Cardiac fibroblast (primary cell): ENCODE data around the gene CBL.

Experiments used
- DNase-seq, 2 donors: peaks; one replicate each; pipeline versions ENCODE4 v3.0.0 to v3.0.0-alpha.2; 2010; ENCODE audit warnings: low read depth in 2 of 2
- H3K4me3 ChIP-seq, 2 donors: replicated peaks in 1 of 2; 1 replicate in 1 of 2; 2 replicates in 1 of 2; pipeline ENCODE4 v1.5.1; 2011; ENCODE audit warnings: low read depth in 2 of 2, low read length in 2 of 2, mild to moderate bottlenecking in 2 of 2, moderate library complexity in 1 of 2
- TF ChIP-seq, protein P1 (sequence below): IDR thresholded peaks from one replicate; pipeline ENCODE4 v1.5.1; 2011; ENCODE audit warnings: low read depth, mild to moderate bottlenecking, low read length, inconsistent platforms

The CBL gene

GRCh38 chr11:119298726-119299125 is 92.6 kb downstream of the CBL start:
- no peak for DNase-seq
- no peak overlapping the region for H3K4me3 ChIP-seq
- TF ChIP-seq, protein P1, sequence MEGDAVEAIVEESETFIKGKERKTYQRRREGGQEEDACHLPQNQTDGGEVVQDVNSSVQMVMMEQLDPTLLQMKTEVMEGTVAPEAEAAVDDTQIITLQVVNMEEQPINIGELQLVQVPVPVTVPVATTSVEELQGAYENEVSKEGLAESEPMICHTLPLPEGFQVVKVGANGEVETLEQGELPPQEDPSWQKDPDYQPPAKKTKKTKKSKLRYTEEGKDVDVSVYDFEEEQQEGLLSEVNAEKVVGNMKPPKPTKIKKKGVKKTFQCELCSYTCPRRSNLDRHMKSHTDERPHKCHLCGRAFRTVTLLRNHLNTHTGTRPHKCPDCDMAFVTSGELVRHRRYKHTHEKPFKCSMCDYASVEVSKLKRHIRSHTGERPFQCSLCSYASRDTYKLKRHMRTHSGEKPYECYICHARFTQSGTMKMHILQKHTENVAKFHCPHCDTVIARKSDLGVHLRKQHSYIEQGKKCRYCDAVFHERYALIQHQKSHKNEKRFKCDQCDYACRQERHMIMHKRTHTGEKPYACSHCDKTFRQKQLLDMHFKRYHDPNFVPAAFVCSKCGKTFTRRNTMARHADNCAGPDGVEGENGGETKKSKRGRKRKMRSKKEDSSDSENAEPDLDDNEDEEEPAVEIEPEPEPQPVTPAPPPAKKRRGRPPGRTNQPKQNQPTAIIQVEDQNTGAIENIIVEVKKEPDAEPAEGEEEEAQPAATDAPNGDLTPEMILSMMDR, result no peak

GRCh38 chr11:119299416-119299815 is 93.3 kb downstream of the CBL start:
- DNase-seq, result no peak
- TF ChIP-seq, protein P1, result no peak
- H3K4me3 ChIP-seq, result no peak overlapping the region

GRCh38 chr11:119300198-119300964 is 94.2 kb downstream of the CBL start:
- TF ChIP-seq, protein P1, result no peak
- no peak for DNase-seq

GRCh38 chr11:119303227-119303718 is 97.1 kb downstream of the CBL start:
- H3K4me3 ChIP-seq, result no peak overlapping the region
- TF ChIP-seq, protein P1, result no peak
- DNase-seq, result no peak

More at GRCh38 chr11:119300198-119300964, 94.2 kb downstream of the CBL start:
- H3K4me3 ChIP-seq, result no peak overlapping the region

DNA sequence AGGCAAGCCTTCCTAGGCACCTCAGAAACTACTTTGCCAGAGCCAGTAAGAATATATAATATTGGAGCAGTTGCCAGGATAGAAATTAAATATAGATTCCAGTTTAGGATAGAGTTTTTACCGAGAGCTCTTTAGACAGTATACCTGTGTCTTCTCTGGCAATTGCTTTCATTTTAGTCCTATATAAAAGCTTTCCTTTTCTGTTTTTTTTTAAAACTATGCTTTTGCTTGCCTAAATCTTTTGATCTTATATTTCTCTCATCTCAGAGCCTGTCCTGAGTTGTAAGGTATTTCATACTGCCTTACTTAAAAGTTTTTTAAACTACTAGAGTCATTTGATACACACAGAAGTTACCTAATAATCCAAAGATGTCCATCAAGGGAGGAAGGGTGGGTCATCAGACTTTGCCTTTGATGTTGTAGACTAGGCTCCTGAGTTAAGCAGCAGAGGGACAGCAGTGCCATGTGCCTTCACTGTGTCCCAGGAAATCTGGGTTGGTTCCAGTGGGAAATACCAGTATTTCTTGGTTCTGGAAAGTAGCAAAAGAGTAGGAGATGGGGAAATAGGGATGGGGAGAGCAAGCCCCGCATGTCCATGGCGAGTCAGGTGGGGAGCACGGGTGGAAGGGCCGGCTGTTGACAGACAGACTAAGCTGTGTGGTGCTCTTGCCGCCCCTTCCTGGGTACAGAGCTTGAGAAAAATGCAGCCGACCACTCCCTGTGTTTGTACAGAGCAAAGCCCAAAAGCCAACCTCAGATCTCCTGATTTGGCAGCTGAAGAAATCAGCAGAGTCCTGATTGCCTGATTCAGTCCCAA is 99.6 kb downstream of the CBL start:
- no peak for DNase-seq
- TF ChIP-seq, protein P1, result no peak
- H3K4me3 ChIP-seq, result no peak overlapping the region

- TF ChIP-seq, protein P1, result no peak
- H3K4me3 ChIP-seq, result no peak overlapping the region
- DNase-seq, result peak; percentile 57 to 90
Measured at GRCh38 chr11:119306373-119306890, 100.3 kb downstream of the CBL start.
